GM19324 (cell line): Measurements from ENCODE around the gene ARAP1.
A peak's percentile ranks its signal among the peaks of the same experiment; 100 is the strongest.

Source experiments
- ATAC-seq: cut with Tn5 transposase; IDR thresholded peaks from one replicate; pipeline ENCODE4 v1.9.1; 2021; ENCODE audit warnings: mild to moderate bottlenecking, moderate library complexity; ENCODE audit not compliant: unreplicated experiment, low FRiP score

Gene ARAP1

GRCh38 chr11:72671152-72672099 lies 80.8 kb downstream of the ARAP1 start:
- no peak for ATAC-seq

GRCh38 chr11:72670041-72670440 lies 82.2 kb downstream of the ARAP1 start:
- ATAC-seq = no peak

GRCh38 chr11:72669527-72669926 lies 82.7 kb downstream of the ARAP1 start:
- ATAC-seq = no peak

GRCh38 chr11:72668629-72669347 lies 83.4 kb downstream of the ARAP1 start:
- peak; percentile 61 for ATAC-seq

GRCh38 chr11:72665911-72666472 lies 86.2 kb downstream of the ARAP1 start:
- ATAC-seq = no peak

- ATAC-seq = no peak
These were observed 90.2 kb downstream of the ARAP1 start for GRCh38 chr11:72662036-72662435.

- no peak for ATAC-seq
These were observed 90.7 kb downstream of the ARAP1 start for GRCh38 chr11:72661486-72661885.

GRCh38 chr11:72658989-72659640 lies 93.1 kb downstream of the ARAP1 start:
- no peak for ATAC-seq

- no peak for ATAC-seq
These were observed 94.7 kb downstream of the ARAP1 start for GRCh38 chr11:72657411-72658100.

- ATAC-seq = no peak
These were observed 96.2 kb downstream of the ARAP1 start for GRCh38 chr11:72655896-72656464.

- no peak for ATAC-seq
These were observed 97.2 kb downstream of the ARAP1 start for GRCh38 chr11:72655014-72655413.

- no peak for ATAC-seq
These were observed 98.6 kb downstream of the ARAP1 start for GRCh38 chr11:72653649-72654048.

- no peak for ATAC-seq
These were observed 99.2 kb downstream of the ARAP1 start for GRCh38 chr11:72652873-72653630.

GRCh38 chr11:72652133-72652532 lies 100.1 kb downstream of the ARAP1 start:
- ATAC-seq = no peak

- no peak for ATAC-seq
These were observed 102.8 kb downstream of the ARAP1 start for GRCh38 chr11:72649215-72649976.

GRCh38 chr11:72648384-72649136 lies 103.6 kb downstream of the ARAP1 start:
- no peak for ATAC-seq

GRCh38 chr11:72647882-72648281 lies 104.3 kb downstream of the ARAP1 start:
- ATAC-seq = no peak

- ATAC-seq = no peak
These were observed 105.7 kb downstream of the ARAP1 start for GRCh38 chr11:72646472-72646871.
